GM20431 (cell line): ENCODE results near the gene RADIL.

ENCODE experiments used
- in situ Hi-C: fragments of 300-500 bp; cut with MseI, MboI; formaldehyde crosslinking; loops from one replicate; pipeline ENCODE4 v1.15.0; 2020; ENCODE audit warnings: low sequenced_read_pairs; ENCODE audit not compliant: unreplicated experiment

Gene RADIL

DNA sequence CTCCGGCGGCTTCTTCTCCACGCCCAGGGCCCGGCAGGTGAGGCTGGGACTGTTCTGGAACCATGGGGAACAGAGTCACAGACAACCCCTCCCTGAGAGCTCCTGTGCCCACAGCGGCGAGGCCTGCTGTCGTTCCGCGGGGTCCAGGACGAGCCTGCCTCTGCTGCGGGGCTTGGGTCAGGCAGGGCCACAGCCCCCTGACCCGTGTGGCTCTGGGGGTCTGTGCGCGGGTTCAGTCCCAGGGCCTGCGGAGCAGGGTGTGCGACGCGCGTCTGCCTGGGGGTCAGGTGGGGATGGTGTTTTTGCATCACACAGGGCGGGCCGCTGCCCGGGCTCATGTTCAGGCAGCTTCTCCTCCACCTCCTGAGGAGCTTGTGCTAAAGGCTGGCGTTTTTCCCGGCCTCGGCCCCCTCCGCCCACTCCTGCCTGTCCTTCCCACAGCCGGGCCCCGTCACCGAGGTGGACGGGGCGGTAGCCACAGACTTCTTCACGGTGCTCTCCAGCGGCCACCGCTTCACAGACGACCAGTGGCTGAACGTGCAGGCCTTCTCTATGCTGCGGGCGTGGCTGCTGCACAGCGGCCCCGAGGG is 99.7 kb downstream of the RADIL start:
- in situ Hi-C loops = no loop called here

DNA sequence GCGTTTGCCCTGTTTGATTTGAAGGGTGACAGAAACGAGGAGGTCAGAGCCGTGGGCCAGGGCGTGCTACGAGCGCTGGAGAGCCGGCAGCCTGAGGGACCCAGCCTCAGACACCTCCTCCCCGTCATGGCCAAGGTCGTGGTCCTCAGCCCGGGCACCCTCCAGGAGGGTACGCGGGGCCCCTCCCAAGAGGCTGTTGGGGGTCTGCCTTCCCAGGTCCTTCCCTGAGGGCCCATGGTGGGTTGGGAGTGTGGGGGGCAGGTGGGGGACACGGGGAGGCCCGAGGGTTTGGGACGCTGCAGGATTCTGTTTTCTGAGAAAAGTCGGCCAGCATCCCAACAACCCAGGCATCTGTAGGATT is 100.2 kb downstream of the RADIL start:
- in situ Hi-C loops = no loop called here

DNA sequence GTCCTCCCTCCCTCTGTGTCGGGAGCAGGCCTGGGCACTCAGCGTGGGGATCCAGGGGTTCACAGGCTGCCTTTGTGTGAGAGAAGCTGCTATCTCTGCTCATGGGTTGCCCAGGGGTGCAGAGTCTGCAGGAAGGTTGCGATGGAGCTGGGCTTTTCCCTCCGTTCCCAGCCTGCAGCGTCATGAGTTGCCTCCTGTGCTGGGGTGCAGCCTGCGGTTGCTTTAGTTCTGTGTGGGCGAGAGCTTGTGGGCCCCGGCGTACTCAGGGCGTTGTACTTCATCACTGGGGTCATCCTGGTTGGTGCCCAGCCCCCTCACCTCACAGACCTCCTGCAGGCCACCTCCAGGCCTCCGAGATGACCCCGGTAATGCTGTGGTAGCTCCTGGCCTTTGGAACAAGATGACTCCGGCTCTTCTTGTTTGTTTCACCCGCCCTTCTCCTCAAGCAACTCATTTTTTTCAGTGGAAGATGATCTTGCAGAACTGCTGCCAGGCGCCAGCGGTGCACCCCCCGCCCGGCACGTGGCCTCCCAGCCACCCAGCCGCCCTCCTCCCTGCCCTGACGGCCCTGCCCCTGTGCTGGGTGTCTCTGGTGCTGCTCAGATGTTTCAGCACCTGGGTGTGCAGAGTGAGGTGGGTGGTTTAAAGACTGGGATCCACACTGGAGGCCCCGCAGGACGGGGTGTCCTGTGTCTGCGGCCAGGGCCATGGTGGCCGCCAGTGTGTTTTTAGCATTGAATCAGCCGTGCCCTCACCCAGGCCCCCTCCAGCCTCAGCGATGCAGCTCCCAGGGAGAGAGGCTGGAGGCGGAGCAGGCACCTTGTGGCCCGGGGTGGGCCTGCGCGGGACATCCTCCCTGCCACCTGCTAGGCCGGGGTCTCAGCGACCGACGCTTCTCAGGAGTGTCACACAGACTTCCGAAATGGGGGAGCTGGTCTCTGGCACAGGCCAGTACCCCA is 100.9 kb downstream of the RADIL start:
- in situ Hi-C loops = no loop called here

DNA sequence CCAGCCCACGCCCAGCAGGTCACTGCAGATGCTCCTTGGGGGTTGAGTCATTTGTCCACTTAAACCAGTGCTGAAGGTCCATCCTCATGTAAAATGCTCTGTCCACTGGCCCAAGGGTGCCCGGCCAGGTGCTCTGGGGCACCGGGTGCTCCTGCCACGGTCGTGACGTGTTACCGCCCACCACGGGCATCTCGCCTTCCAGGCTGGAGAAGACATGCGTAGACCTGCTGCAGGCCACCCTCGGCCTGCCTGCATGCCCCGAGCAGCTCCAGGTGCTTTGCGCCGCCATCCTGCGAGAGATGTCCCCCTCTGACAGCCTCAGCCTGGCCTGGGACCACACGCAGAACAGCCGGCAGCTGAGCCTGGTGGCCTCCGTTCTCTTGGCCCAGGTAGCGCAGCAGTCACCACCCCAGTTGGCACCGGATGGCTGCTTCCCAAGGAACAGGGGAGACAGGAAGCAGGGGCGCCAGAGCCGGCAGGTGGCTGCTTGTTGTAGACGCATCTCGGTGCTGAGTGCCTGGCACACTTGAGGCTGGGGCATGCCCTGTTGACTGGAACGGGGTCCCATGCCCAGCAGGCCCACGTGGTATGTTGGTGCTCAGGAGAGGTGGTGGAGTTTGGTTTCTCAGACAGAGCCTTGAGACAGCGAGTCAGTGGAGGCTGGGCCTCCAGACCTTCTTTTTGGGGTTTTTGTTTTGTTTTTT is 102.0 kb downstream of the RADIL start:
- in situ Hi-C loops = no loop called here

DNA sequence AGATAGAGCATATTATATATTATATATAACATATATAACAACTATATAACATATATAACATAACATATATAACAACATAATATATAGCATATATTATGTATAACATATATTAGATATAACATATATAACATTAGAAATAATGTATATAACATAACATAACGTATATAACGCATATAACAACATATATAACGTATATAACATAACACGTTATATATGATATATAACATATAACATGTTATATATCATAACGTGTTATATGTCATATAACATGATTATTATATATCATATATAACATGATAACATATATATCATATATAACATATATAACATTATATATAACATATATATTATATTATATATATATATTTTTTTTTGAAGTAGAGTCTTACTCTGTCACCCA is 104.4 kb downstream of the RADIL start:
- in situ Hi-C loops = no loop called here

DNA sequence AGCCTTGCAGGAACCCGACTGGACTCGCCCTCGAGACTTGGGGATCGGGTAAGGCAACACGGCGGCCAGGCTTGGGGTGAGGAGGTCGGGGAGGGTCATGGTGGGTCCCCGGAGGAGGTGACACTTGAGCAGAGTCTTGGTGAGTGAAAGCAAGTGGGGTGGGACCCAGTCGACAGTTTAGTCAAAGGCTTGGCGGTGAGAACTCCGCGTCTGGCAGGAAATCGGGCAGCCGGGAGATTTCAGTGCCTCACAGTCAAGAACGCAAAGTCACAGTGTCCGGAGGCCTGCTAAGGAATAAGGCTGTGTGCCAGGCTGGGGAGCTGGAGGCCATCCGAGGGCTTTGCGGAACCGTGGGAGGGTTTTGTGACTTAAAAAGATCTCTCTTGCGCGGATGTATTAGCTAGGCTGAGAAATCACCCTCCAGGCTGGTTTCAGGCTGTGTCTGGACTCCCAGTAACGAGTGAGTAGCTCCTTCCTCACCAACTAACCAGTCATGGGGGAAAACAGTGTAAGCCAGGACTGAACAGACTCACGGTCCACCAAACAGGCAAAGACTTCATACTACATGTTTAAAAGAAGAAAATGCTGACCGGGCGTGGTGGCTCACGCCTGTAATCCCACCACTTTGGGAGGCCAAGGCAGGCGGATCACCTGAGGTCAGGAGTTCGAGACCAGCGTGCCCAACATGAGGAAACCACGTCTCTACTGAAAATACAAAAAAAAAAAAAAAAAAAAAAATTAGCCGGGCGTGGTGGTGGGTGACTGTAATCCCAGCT is 107.5 kb downstream of the RADIL start:
- in situ Hi-C loops = no loop called here

DNA sequence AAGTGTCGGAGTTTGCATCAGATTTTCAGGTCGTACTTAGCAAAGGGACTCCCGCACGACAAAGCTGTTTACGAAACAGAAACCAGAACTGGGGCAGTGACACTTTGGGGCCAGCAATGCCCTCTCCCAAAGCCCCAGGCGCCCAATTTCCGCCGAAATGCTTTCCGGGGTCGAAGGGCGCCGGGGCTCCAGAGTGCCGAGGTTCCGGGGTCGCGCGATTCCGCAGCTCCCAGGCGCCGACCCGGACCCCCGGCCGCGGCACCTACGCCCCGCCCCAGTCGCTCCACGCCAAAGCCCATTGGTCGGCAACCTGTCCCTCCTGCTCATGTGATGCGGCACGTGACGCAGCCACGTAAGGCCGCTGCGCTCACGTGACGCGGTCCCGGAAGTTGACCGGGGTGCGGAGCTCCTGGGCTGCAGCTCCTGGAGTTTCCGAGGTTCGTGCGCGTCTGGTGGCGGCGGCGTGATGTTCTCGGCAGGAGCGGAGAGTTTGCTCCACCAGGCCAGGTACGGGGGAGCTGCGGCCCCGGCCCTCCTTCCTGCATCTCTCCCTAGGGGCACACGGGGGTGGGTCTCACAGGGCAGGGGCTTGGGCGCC is 108.2 kb downstream of the RADIL start, which contains the start of gene AP5Z1:
Gene AP5Z1 (plus strand): TSS at position 374 of the 598 bp plus-strand sequence. CDS start 93 bp downstream, at position 467.
- in situ Hi-C loops = no loop called here

DNA sequence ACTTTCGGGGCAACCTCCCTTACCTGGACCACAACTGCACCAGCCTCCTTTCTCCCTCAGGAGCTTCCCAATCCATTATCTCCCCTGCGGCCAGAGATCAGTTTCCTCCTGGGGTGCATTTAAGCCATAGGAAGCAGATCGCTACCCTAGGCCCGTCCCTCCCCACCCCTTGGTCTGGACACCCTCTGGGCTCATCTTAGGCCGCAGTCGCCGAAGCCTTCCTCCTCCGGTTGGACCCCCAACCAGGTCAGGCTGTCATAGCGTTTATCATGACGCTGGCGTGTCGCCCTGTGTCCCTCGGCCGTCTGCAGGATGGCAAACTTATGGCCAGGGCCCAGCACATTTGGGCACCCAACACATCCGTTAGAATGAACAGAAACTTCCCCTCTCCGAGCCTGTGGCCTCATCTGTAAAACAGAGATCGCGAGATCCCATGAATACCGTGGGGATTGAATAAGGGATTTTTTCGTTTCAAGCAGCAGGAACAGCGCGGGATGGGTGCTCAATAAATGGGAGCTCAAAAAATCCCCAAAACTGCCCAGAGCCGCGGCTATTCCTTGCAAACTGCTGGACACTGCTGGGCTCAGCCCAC is 108.8 kb downstream of the RADIL start:
- in situ Hi-C loops = loop anchor here (25.0 kb wide), 2 partner anchors 88 to 162 kb away; partner anchors contain the start of gene PAPOLB

DNA sequence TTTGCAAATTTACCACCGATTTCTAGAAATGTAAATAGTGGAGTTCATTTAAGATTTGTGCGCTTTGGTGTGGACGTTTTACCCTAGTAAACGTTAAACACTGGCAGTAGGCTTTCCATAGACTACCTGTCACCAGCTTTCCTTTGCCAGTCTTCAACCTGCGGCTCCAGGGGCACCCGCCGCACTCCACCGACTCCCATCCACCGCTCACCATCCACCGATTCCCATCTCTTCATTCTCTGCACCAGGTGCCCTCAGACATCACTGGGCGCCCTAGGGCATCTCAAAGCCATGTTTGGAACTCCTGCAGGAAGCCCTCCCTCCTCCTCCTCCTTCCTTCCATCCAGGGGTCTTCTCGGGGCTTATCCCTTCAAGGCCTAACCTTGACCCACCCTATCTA is 109.5 kb downstream of the RADIL start:
- in situ Hi-C loops = loop anchor here (25.0 kb wide), 2 partner anchors 88 to 162 kb away; partner anchors contain the start of gene PAPOLB

DNA sequence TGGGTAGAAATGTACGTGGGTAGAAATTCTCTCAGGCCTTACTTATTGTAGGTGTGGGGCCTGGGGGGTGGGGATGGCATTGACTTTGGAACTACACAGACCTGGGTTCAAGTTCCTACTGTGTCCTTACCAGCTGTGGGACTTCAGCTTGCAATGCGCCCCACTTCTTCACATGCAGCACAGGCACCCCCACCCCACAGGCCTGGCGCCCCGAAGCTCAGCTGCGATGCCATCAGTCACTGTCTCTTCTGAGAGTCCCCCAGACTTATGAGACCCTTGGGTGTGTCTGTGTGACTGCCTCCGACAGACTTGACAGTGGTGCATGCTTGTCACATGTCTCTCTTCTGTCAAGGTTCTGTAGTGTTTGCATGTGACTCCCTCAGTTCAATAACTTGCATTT is 111.2 kb downstream of the RADIL start:
- in situ Hi-C loops = loop anchor here (25.0 kb wide), 2 partner anchors 90 to 160 kb away; partner anchors contain the start of gene PAPOLB

DNA sequence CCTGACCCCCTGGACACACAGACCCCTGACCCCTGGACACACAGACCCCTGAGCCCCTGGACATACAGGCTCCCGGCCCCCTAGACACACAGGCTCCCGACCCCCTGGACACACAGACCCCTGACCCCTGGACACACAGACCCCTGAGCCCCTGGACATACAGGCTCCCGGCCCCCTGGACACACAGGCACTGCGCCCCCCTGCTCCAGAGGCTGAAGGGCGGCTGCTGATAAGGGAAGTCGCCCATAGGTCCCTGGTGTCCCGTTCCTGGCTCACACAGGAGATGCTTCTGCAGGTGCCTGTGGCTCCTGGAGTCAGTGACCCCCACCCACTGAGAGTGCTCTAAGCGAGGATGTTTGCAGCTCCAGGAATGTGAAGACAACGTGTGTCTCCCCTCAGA is 111.8 kb downstream of the RADIL start:
- in situ Hi-C loops = loop anchor here (25.0 kb wide), 2 partner anchors 91 to 159 kb away; partner anchors contain the start of gene PAPOLB

DNA sequence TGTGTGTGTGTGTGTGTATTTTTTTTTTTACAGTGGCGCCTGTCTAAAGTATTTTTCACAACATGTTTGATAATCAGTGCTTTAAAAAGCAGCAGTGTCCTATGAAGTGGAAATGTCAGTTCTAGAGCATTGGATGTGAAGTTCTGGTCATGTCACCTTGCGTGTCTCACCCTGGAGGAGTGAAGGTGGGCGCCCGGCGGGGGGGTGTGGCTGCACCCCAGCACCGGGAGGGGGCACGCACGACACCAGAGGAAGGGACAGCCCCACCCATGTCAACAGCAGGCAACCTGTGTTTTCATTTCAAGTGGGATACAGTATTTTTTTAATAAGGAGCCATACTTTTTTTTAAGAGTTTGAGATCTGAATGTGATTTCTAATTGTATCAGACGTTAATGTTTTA is 112.6 kb downstream of the RADIL start:
- in situ Hi-C loops = loop anchor here (25.0 kb wide), 2 partner anchors 91 to 159 kb away; partner anchors contain the start of gene PAPOLB

DNA sequence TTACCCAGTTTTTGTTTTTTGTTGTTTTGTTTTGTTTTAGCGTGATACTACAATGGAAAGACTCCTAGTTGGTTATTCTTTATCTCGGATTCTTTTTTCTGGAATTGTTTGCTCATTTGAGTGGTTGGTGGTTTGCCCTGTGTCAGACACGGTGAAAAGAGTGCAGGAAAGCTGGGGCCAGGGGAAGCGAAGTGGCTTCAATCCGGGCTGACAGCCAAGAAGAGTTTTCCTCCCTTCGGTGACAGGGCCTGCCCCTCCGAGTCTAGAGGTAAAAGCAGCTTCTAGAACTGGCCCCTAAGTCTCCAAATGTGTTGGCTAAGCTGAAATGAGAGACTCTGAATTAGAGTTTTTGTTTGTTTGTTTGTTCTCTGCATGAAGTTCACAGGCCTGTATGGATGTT is 113.8 kb downstream of the RADIL start:
- in situ Hi-C loops = loop anchor here (25.0 kb wide), 2 partner anchors 93 to 157 kb away; partner anchors contain the start of gene PAPOLB

DNA sequence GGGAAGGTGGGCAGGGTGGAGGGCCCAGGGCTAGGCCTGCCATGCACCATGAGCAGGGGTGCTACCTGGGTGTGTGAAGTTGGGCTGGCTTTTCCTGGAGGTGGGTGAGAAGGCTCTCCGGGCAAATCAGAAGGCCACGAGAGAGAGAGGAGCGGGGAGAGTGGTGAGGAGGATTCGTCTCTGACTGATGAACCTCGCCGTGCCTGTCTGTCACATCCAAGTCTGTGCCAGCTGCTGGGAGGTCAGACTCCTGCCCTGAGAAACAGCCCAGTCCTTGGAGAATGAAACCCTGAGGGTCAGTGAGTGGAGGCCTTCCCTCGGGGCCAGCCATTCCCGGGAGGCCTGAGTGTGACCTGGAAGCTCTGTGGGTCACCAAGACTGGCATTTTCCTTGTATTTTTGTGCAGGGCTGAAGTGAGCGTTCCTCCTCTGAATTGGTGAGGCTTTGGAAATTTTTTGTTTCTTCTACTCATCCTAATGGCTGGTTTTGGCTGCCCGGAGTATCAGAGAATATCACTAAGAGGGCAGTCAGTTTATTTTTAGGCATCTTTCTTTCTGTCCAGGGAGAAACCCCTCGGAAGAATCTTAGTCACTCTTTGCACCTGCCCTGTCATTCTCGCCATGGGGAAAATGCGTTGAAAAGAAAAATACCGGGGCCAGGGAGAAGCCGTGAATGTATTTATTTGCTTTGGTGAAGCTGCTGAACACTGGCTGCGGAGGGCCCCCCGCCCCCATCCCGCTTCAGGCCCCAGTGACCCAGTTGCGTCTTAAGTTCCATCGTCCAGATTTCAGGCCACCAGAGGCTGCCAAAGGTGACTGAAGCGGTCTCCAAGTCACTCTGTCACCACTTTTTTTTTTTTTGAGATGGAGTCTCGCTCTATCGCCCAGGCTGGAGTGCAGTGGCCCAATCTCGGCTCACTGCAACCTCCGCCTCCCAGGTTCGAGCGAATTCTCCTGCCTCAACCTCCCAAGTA is 114.6 kb downstream of the RADIL start:
- in situ Hi-C loops = loop anchor here (25.0 kb wide), 2 partner anchors 93 to 157 kb away; partner anchors contain the start of gene PAPOLB

DNA sequence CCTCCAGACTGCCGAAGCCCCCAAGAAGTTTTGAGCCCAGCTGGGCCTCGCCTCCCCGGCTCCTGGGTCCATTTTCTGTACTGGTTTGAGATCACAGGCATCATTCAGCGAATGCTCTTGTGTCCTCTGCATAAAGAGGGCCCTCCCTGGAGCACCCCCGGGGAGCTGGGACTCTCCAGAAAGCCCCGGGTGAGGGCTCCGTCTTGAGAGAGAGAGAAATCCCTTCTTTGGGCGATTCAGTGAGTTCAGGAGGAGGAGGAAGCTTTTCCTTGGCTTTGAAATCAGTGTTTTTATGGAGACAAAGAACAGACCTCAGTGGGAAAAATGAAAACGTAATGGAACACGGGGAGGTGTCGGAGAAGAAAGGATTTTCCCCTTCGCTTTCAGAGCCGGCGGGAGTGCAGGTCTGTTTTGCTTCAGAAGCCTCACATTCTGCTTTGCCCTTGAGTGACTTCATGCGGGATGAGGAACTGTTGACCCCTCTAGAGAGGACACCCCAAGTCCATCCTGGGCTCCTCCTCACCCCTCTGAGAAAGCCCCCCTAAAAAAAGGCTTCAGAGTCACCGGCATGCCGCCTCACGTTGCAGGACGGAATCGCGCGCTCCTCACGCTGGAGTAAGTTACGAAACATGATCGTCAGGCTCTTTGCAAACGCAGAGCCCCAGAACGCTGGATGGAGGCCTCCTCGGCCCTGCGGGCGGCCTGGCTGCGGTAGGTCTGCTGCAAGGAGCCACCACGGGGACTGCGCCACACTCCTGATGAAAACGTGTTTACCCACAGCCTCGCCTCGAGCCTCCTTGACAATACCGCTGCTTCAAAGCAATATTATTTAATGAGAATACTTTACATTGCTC is 116.6 kb downstream of the RADIL start:
- in situ Hi-C loops = loop anchor here (25.0 kb wide), 2 partner anchors 95 to 155 kb away; partner anchors contain the start of gene PAPOLB

DNA sequence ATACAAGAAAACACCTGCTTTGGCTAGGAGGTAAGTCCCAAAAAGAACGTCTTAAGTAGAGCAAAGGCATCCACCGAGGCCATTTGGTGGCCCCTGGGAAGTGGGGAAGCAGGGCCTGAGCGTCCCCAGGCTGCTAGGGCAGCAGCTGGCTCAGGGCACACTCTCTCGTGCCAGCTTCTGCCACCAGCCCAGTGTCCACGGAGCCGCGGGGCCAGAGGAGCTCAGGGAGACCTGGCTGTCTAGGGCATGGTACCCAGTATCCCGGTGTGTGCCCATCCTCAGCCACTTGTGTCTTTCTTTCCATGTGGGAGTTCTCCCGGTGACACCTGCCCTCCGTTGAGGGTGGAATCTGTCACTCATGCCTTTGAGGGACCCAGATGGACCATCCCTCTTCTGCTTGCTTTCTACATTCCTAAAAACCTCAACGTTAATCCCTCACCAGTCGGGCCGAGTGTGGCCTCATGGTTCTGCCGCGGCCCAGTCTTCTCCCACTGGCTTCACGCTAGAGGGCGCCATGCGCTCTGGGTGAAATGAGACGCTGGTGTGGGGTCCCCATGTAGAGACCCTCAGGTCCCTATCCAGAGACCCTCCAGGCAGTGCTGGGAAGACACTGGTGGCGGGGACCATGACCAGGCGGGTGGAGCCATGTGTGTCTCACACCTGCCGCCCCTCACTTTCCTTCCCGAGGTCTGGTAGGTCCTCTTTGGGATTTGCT is 117.6 kb downstream of the RADIL start:
- in situ Hi-C loops = loop anchor here (25.0 kb wide), 2 partner anchors 96 to 154 kb away; partner anchors contain the start of gene PAPOLB
